ENCODE measurements around the gene DIS3L2. TPM values are rescaled to one million over a fixed set of nuclear protein-coding genes. Genes with fewer than 3 reads are reported as not detected.
A peak's percentile ranks its signal among the peaks of the same experiment; 100 is the strongest.

The DIS3L2 gene
- total RNA-seq, 2 donors from 2014 or later: 22.6 to 32.3 TPM

DNA sequence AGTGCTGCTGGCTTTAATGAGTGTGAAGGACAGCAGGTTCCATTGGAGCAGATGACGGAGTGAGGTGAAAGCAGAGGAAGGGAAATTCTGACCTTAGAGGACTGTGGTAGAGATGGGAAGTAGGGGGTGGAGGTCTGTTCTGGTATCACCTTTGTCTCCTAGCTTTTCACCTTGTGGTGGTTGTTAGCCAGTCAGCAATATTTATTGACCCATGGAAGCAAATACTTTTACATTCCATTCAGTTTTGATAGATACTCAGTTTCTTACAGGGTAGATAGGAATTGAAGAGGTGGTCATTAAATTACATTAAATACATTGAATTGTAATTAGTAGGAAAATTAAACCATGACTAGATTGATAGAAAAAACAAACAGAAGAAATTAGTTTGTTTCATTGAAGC, 180.1 kb downstream of the DIS3L2 start:
- Histone ChIP-seq H3K9ac (ENCODE audit: low read depth in 2 of 2, low read length in 2 of 2) (no peak overlapping the region), H3K4me1 (no peaks in the 10 kb centered on the region), H3K9me3 (no peaks in the 10 kb centered on the region), H3K36me3 (no peaks in the 10 kb centered on the region), H3K27me3 (no peaks in the 10 kb centered on the region), H3K27ac (no peak overlapping the region), H3K4me3 (no peak overlapping the region)
- no peak for DNase-seq
- TF ChIP-seq, protein P1, sequence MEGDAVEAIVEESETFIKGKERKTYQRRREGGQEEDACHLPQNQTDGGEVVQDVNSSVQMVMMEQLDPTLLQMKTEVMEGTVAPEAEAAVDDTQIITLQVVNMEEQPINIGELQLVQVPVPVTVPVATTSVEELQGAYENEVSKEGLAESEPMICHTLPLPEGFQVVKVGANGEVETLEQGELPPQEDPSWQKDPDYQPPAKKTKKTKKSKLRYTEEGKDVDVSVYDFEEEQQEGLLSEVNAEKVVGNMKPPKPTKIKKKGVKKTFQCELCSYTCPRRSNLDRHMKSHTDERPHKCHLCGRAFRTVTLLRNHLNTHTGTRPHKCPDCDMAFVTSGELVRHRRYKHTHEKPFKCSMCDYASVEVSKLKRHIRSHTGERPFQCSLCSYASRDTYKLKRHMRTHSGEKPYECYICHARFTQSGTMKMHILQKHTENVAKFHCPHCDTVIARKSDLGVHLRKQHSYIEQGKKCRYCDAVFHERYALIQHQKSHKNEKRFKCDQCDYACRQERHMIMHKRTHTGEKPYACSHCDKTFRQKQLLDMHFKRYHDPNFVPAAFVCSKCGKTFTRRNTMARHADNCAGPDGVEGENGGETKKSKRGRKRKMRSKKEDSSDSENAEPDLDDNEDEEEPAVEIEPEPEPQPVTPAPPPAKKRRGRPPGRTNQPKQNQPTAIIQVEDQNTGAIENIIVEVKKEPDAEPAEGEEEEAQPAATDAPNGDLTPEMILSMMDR (IDR thresholded peaks at IDR 0.05): no peak
- intact Hi-C loops (cut with DNase I): loop anchor here (5.0 kb wide), 1 partner anchor 214 kb away; the partner anchor contains the start of gene NPPC

DNA sequence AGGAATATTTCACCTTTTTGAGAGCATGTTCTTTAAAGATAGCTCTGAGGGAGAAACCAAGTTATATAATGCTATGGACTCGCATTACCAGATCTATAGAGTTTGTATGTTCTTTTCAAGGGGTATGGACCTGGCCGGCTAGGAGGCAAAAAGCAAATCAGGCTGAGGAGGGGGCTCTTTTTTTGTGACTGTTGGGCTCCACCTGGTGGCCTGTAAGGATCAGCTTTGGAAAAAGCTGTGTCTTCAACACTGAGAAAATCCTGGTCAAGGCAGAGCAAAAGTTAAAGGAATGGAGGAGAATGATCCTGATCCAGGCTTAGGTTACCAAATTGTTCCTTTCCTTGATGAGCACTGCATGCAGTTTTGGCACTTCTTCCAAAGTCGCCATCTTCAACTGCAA, 180.5 kb downstream of the DIS3L2 start:
- DNase-seq: no peak
- TF ChIP-seq, protein P1 (IDR thresholded peaks at IDR 0.05): peak; percentile 29
- intact Hi-C loops (cut with DNase I): loop anchor here (5.0 kb wide), 1 partner anchor 215 kb away; the partner anchor contains the start of gene NPPC
- Histone ChIP-seq H3K4me1 (no peaks in the 10 kb centered on the region), H3K27ac (no peak overlapping the region), H3K4me3 (no peak overlapping the region), H3K27me3 (no peaks in the 10 kb centered on the region), H3K9me3 (no peaks in the 10 kb centered on the region), H3K36me3 (no peaks in the 10 kb centered on the region), H3K9ac (ENCODE audit: low read depth in 2 of 2, low read length in 2 of 2) (no peak overlapping the region)

DNA sequence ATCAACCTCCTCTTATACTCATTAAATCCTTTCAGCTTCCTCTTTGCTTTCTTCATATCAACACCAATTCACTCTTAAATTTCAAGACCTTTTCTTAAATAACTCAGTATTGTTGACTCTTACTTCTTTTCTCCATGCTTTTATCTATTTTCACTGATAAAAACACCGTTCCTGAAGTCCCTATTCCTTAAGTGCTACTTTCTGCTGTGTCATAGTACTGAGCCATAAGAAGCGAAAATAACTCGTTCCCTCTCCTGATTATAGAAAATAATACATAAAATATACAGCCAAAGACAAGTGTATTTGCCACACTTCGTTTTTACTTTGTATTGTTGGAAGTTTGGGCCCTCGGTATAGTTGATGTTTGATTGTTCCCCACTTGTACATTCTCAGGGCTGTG, 181.0 kb downstream of the DIS3L2 start:
- no peaks in the 10 kb centered on the region for H3K9me3 ChIP-seq
- no peaks in the 10 kb centered on the region for H3K36me3 ChIP-seq
- H3K9ac ChIP-seq (ENCODE audit: low read depth in 2 of 2, low read length in 2 of 2): no peak overlapping the region
- TF ChIP-seq, protein P1 (IDR thresholded peaks at IDR 0.05): no peak
- DNase-seq: no peak
- no peaks in the 10 kb centered on the region for H3K27me3 ChIP-seq
- intact Hi-C loops (cut with DNase I): loop anchor here (5.0 kb wide), 1 partner anchor 215 kb away; the partner anchor contains the start of gene NPPC
- no peaks in the 10 kb centered on the region for H3K4me1 ChIP-seq
- no peak overlapping the region for H3K27ac ChIP-seq
- H3K4me3 ChIP-seq: no peak overlapping the region

DNA sequence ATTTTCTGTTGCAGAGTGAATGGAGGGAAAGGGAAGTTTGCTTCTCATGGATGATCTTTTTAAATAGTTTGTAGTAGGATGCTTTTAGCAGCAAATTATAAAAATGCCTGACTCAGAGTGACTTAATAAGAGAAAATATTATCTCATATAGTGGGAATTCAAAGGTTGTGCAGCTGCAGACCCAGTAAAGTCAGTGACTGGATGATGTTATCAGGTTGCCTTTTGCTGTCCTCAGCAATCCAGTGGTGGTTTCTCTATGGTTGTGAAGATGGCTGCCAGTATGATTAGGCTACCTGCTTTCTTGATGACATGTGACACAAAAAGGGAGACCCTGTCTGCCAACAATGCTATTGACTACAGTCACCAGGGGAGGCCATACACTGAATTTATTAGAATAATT, 184.8 kb downstream of the DIS3L2 start:
- Histone ChIP-seq H3K36me3 (no peaks in the 10 kb centered on the region), H3K9me3 (no peaks in the 10 kb centered on the region), H3K27ac (no peak overlapping the region), H3K9ac (ENCODE audit: low read depth in 2 of 2, low read length in 2 of 2) (no peak overlapping the region), H3K4me3 (no peak overlapping the region), H3K27me3 (no peaks in the 10 kb centered on the region), H3K4me1 (no peaks in the 10 kb centered on the region)
- intact Hi-C loops (cut with DNase I): no loop called here
- no peak for DNase-seq
- TF ChIP-seq, protein P1 (IDR thresholded peaks at IDR 0.05): no peak

DNA sequence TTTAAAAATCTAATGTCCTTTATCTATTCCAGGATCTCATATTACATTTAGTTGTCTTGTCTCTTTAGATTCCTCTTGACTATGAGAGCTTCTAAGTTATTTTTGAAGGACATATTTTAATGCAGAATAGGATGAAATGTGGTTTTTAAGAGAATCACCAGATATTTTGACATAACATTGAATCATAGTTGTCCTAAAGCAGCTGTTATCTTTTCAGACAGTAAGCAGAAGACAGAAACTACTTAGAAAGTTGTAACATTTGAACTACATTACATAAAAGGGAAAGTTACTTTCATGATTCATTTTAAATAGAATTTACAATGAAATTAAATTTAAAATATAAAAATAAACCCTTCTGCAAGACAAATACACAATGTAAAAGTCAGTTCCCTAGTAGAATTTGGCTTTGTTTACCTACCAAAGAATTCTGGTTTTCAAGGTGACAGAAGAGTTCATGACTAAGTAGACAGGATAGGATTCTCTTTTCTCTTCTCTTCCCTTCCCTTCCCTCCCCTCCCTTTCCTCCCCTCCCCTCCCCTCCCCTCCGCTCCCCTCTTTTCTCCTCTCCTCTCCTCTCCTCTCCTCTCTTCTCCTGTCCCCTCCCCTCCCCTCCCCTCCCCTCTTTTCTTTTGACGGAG, 186.0 kb downstream of the DIS3L2 start:
- TF ChIP-seq, protein P1 (IDR thresholded peaks at IDR 0.05): no peak
- intact Hi-C loops (cut with DNase I): no loop called here
- no peak overlapping the region for H3K4me3 ChIP-seq
- no peaks in the 10 kb centered on the region for H3K4me1 ChIP-seq
- H3K9me3 ChIP-seq: no peaks in the 10 kb centered on the region
- H3K27me3 ChIP-seq: no peaks in the 10 kb centered on the region
- no peak overlapping the region for H3K27ac ChIP-seq
- H3K36me3 ChIP-seq: no peaks in the 10 kb centered on the region
- DNase-seq: no peak
- H3K9ac ChIP-seq (ENCODE audit: low read depth in 2 of 2, low read length in 2 of 2): no peak overlapping the region
